GM21529 (cell line): ENCODE results near the gene ASPDH.
A peak's percentile ranks its signal among the peaks of the same experiment; 100 is the strongest.

Experiments
- ATAC-seq: cut with Tn5 transposase; IDR thresholded peaks from one replicate; pipeline ENCODE4 v1.9.1; 2021; ENCODE audit not compliant: unreplicated experiment

Gene ASPDH

DNA sequence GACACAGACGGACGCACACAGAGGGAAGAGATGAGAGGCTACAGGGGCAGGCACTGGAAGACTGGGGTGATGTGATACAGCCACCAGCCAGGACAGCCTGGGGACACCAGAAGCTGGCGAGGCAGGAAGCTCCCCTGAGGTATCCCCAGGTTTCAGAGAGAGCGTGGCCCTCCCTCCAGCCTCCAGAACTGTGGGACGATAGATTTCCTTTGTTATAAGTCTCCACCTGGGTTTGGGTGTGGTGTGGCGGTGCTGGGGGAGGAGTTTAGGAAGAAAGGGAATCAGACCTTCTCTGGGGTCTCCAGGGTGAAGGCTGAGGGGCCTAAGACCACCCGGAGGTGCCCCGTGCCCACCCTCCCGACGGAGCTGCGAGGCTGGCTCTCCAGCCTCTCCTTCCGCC is 2.7 kb upstream of the ASPDH start:
- ATAC-seq = no peak

DNA sequence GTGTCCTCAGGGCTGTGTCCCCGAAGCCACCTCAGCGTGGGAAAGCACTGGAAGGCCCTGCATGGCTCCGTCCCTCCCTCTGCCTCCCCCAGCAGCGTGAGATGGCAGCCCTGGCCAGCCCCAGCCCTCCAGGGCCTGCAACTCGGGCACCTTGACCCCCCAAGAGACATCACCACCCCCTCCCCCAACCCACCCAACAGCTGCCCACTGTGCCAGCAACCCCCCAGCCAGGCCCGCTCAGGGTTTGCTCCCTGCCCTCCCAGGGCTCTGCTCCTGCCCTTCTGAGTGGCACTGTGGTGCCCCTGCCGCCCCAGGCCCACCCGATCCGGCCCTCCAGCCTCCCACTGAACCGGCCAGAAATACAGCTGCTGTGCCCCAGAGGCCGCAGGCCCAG is 1.5 kb upstream of the ASPDH start:
- ATAC-seq = no peak

DNA sequence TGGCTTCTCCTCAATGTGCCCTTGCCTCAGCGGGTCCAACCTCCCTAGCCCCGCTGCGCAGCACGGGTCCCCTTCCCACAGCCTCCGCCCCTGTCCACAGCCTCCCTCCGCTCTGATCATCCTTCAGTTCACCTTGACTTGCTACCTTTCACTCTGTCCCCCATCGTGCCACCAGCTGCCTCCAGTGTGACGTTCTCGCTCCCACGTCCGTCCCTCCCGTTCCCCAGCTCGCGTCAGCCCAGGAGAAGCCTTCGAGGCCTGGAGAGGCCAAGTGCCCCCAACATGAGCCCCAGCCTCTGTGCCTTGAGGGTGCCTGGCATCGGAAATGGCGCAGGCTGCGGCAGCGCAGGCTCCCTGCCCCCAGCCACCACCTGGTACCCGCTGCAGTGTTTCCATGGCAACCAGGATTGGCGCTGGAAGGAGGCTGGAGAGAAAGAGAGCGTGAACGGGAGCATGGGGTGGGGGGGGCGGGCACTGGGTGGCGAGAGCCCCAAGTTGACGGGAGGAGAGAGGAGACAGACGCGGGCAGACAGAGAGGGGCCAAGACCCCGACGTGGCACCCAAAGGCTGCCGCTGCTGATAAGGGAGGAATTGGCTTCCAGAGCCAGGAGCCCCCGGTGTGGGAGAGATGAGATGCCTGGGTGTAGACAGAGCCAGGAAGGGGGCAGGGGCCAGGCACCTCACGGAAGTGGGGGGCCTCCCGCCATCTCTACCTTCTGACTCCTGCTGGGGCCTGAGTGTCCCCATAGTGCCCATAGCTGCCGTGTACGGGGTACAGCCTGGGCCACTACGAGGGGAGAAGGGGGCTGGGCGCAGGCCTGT is 844 bp upstream of the ASPDH start:
- no peak for ATAC-seq

DNA sequence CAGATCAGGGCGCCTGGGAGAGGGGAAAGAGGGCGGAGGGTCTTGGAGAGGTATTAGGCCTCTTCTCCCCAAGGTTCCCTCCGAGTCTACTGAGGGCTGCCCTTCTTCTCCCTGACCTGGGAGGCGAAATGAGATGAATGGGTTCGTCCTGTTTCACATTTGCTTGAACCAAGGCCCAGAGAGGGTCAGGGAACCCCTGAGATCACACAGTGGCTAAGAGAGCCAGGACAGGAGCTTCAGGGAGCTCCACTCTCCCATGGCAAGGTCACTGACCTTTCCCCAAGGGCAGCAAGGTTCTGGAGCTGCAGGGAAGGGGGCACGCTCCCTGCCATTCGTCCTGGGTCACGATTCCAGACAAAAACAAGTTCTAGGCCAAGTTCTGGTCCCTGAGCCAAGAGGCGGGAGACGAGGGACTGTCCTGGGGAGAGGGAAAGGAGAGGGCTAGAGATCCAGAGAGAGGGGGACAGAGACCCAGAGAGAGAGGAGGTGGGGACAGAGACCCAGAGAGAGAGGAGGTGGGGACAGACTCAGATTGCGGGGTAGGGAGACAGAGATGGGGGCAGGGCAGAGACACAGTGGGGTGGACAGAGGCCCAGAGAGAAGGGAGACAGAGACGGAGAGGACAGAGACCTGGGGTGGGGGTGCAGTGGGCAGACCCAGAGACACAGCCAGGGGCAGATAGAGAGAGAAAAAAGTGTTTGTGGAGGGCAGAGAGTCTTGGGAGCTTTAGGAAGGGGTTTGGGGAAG is 541 bp downstream of the ASPDH start:
- ATAC-seq = no peak

DNA sequence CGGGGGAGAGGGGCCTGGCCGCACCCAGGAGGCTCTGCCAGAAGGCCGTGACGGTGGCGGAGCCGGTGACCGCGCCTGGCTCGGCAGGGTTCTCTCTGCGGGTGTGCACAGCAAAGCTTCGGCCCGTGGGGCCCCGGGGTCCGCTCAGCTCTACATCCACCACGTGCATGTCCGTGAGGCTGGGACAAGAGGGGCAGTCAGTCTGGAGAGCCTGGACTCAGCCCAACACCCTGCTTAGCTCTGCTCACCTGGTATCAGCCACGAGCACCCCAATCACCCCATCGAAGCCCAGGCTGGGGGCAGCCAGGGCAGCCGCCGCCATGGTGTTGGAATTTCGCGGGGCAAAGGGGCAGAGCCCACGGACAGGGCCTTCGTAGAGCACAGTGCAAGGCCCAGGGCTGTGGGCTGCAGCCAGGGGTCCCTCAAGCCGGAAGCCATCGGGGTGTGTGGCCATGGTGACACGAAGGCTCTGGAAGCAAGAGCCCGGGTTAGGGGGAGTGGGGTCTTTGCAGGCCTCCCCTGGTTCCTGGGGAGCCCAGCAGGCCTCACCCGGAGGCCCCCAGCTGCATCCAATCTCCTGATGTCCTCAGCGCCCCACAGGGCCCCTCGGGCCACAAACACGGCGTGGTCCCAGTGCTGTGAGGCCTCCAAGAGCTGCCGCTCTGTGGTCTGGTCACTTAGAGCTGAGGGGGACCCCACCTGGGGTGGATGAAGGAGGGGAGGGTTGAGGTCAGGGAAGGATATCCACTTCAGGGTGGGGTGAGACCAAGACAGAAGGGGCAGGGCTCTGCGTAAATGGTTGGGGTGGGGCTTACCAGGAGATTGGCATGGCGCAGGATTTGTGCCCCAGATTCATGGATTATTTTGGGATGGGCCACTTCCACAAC is 1.4 kb downstream of the ASPDH start:
- ATAC-seq = no peak

DNA sequence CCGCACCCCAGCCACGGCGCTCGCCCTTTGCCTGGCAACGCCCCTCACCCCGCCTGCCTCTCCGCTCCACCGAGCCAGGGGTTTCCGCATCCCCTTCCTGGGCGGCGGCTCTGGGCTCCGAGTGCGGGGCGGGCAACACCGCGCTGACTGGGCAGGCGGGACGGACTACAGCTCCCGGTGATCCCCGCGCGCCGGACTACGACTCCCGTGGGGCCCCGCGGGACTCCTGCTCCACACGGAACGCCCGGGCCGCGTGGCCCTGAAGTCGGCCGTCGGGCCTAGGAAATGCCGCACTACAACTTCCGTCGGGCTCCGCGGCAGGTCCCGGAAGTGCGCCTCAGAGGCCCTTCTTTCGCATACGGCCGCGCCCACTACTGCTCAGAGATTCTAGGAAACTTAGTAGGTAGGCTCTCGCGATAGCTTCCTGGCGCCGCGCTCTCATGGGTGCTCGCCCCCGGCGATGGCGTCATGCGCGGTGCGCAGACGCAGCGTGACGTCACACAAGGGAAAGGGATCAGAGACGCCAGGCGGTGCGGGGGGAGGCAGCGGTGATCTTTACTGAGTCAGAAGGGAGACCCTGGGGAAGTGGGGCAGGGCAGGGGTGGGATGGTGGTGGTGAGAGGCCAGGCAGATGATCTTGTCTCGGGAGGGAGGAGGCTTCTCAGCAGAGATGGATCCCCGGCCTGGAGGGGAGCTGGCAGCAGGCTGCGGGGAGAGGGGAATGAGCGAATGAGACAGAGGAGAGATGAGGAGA is 2.5 kb downstream of the ASPDH start, which contains the start of gene JOSD2:
Gene JOSD2, minus strand, starts transcription at position 123 of the 754 bp plus-strand sequence. CDS start 760 bp downstream, outside the sequence.
- ATAC-seq = peak; percentile 83

DNA sequence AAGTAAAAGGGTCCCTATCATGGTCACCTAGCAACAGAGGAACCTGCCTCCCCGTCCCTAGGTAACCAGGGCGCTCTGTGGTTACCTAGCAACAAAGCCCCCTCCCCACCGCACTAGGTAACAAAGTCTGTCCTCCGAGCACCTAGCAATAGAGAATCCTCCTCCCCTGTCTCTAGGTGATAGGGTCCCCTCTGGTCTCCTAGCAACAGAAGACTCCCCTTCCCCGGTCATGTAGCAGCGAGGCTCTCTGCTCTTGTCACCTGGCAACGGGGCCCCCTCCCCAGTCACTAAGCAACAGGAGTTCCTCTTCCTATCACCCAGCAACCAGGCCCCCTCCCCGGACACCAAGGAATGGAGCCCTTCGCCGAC is 3.0 kb downstream of the ASPDH start:
- no peak for ATAC-seq

DNA sequence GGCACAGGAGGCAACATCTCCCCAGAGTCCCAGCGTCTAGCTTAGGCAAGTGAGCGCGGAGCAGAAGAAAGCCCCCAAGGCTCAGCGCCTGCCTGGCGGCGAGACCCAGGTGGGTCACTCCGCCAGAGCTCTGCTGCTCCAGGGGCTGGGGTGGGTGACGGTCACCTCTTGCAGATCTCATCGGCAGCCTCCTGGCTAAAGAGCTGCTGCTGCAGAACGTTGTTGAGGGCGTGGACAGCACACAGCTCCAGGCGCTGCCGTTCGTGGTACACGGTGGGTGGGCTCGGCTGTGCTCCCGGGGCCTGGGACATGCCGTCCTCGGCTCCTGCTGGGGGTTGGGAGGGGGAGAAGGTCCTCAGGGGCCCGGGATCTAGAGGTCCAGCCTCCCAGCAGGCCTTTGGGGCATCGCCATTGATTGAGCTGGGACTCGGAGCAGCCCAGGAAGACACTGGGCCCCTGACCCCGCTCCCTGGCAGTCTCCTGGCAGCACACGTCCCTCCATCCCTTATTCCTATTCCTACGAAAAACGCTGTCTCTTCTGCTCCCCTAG is 3.5 kb downstream of the ASPDH start:
- no peak for ATAC-seq

DNA sequence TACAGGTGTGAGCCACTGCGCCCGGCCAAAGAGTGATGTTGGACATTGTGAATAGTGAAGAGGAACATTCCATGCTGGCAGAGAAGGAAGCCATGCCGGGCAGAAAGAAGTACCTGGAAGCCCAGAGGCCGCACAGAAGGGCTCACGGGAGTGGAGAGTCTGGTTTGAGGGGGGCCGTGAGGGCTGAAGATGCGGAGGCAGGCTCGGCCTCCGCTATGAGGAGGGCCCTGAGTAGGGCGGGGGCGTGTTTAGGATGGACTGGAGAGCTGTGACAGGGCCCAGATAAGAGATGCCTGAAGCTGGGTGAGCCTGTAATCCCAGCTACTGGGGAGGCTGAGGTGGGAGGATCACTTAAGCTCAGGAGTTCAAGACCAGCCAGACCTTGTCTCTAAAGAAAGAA is 4.3 kb downstream of the ASPDH start:
- ATAC-seq = no peak

DNA sequence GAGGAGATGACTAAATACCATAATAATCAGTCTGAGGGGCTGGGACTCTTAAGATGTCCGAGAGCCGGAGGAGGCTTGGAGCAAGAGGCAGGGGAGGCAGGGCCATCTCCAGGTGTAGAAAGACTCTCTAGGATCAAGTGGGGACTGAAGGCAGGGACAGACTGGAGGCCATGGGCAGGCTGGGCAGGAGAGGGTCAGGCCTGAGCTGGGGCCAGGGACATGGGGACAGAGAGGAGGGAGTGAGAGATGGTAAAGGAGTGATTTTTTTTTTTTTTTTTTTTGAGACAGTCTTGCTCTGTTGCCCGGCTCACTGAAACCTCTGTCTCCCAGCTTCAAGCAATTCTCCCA is 4.9 kb downstream of the ASPDH start:
- no peak for ATAC-seq

DNA sequence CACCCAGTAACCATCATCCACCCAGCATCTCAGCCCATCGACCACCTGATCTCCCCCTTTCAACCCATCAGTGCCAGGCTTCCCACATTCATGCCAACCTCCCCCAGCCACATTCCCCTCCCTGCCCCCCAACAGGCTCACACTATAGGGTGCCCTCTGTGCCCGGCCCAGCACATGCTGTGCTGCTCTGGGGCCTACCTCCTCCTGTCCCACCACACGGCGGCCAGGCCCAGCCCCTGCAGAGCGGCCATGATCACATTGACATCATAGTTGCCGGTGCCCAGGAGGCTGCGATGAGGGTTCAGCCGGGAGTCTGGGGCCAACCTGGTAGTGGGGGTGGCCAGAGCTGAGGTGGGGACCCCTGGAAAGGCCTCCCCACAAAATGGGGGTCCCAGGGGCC is 6.3 kb downstream of the ASPDH start:
- ATAC-seq = no peak

DNA sequence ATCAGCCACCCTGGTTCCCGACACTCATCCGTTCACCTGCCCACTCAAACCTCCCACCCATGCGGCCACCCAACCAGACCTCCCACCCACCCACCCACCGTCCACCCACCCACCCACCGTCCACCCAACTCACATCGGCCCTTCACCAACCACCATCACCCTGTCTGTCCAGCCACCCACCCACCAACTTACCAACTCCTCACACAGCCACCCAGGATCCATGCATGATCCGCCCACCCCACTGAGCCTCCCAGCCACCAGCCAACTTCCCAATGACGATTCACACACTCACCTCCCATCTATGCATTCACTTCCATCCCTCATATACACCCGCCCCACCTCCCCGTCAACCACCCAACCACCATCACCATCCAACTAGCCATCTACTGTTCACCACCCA is 7.0 kb downstream of the ASPDH start:
- no peak for ATAC-seq

DNA sequence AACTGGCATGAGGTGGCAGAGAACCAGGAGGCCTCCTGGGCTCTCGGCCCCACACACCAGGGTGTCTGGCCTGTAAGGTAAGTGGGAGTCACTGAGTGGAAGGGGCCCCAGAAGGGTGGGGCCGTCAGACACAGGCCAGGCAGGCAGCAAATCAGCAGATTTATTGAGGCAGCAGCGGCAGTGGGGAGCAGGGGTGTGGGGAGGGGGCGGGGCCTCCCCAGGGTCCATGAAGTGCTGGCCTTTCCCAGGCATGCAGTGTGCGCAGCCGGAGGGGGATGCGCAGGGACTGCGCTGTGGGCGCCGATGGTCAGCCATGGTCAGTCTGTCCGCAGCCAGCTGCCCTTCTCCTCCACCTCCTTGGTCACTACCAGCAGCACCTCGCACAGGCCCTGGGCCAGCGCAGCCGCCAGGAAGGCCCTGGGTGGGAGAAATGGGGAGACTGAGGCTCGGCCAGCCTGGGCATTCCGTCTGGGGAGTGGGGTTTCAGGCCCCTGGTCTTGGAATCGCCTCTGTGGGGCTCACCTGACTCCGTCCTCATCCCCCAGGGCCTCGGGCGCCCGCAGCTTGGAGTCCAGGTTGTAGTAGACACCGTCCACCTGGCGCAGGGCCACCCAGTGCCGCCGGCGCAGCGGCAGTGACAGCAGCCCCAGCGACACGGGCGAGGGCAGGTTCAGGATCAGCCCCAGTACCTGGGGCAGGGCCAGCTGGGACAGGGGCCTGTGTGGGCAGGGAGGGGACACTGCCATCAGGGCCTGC is 7.7 kb downstream of the ASPDH start:
- no peak for ATAC-seq

DNA sequence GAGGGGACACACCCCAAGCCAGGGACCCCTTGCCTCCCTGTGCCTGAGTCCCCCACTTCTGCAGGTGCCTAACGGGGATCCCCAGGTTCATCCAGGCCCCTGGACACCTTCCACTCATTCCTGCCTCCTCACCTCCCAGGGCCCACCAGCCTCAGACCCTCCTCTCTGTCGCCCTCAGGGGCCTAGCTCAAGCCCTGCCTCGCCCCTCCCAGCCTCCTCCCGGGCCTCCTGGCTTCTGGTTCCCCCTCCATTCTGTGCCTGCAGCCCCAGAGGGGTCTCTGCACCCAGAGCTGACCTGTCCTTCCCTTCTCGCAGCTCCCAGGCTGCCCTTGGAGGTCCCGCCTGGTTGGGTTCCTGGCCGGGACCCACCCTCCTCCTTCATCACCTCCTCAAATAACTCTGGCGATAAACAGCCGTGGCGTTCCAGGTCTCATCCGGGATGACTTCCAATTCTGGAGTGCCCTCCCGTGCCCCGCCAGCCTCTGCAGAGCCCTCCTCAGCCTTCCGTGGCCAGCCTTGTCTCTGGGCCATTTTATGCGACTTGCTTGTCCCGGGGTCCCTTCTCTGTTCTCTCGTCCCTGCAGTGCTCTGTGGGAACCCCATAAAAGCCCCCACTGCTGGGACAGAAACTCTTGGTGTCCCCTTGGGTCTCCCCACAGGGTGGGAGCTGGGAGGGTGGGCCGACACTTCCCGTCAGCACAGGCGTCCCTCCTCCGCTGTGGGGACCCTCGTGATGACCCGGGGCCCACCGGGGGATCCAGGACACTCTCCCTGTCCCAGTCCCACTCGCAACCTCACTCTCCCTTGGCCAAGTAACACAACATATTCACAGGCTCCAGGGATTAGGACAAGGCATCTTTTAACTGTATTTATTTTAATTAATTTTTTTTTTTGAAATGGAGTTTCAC is 11.9 kb downstream of the ASPDH start:
- no peak for ATAC-seq

DNA sequence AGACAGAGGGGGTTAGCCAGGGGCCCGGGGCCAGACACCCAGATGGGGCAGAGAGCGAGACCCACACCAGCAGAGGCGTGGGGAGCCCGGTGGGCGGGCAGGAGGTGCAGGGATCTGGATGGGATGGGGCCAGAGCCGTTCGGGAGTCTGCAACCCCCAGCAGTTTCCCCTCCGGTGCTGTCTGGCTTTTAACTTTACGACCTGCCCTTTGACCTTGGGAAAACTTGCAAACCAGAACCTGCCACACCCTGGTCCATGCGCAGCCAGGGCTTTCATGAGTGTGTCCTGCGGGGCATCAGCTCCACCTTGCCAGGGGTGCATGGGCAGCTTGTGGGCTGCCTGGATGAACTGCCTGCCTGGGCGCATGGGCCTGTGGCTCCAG is 12.5 kb downstream of the ASPDH start:
- no peak for ATAC-seq

DNA sequence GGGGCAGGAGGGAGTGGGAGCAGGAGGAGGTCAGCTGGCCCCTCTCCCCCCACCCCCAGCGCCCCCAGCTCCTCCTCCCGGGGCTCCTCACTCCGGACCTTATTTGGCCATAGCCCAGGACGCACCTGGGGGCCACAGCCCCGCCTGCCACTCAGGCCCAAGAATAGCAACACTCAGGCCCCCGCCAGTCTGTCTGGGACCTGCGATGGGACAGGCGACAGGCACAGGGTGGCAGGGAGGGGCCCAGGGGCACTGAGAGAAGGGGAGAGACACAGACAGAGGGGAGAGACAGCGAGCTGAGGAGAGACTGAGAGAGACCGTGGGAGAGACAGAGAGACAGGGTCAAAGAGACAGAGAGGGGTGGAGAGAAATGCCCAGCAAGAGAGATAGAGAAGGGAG is 13.0 kb downstream of the ASPDH start:
- ATAC-seq = no peak

DNA sequence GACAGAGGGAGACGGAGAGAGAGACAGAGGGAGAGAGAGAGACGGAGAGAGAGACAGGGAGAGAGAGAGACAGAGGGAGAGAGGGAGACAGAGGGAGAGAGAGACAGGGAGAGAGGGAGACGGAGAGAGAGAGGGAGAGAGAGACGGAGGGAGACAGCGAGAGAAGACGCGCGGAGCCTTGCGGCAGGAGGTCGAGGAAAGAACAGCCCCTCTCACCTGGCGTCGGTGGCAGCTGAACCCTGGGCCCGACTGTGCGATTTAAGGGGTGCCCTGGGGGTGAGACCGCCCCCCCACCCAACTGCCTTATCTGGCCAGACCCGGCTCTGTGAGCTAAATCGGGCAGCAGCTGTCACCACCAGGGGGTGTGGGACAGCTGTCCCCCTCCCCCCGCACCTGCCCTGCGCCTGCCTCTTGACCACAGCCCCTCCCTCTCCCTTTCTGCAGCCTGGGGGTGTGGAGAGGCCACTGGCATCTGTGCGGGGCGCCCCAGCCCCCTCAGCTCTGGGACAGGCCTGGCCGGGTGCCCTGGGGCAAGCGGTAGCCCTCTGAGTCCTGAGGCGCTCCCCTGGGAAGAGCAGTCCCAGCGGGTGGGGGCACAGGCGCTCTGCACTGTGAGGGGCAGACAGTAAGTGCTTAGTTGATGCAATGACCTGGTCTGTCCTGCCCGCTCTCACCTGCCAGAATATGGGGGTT is 13.5 kb downstream of the ASPDH start:
- no peak for ATAC-seq
